ENCODE results near the gene MYH11. TPM values are rescaled to one million over a fixed set of nuclear protein-coding genes. Genes with fewer than 3 reads are reported as not detected.
"Not testable (repeated sequence)": the region's sequence is repeated elsewhere in the genome, so short reads cannot be mapped to it uniquely, and the experiment has no call there.

The MYH11 gene
- total and polyA plus RNA-seq, 8 donors = 47.3 to 208 (median 124) TPM

- Histone ChIP-seq H3K4me3 (no peak overlapping the region), H3K27ac (no peak overlapping the region), H3K36me3 (peaks cover 0 to 75% of the 10 kb centered on the region in 2 donors), H3K27me3 (no peaks in the 10 kb centered on the region), H3K9me3 (no peaks in the 10 kb centered on the region), H3K4me1 (no peaks in the 10 kb centered on the region)
- intact Hi-C loops (cut with DNase I) = no loop called here
- ATAC-seq (no peak), DNase-seq (peak in 1 of 4 donors; percentile 13)
- TF ChIP-seq CTCF (IDR thresholded peaks at IDR 0.05) = no peak
These were observed 154.6 kb downstream of the MYH11 start for GRCh38 chr16:15701975-15702970.

- Histone ChIP-seq H3K4me3 (no peak overlapping the region), H3K27ac (no peak overlapping the region), H3K4me1 (no peaks in the 10 kb centered on the region), H3K27me3 (no peaks in the 10 kb centered on the region), H3K9me3 (no peaks in the 10 kb centered on the region), H3K36me3 (peaks cover 0 to 83% of the 10 kb centered on the region in 2 donors)
- ATAC-seq (no peak), DNase-seq (no peak)
- intact Hi-C loops (cut with DNase I) = no loop called here
- no peak for TF ChIP-seq CTCF (IDR thresholded peaks at IDR 0.05)
These were observed 155.5 kb downstream of the MYH11 start for GRCh38 chr16:15701367-15701766.

GRCh38 chr16:15699819-15700218, 157.0 kb downstream of the MYH11 start:
- ATAC-seq (no peak), DNase-seq (peak in 1 of 4 donors; percentile 1)
- H3K36me3 ChIP-seq = peaks cover 0 to 87% of the 10 kb centered on the region in 2 donors
- no peak for TF ChIP-seq CTCF (IDR thresholded peaks at IDR 0.05)
- H3K9me3 ChIP-seq = no peaks in the 10 kb centered on the region
- H3K27me3 ChIP-seq = no peaks in the 10 kb centered on the region
- H3K27ac ChIP-seq = no peak overlapping the region
- no peak overlapping the region for H3K4me3 ChIP-seq
- intact Hi-C loops (cut with DNase I) = no loop called here
- no peaks in the 10 kb centered on the region for H3K4me1 ChIP-seq

GRCh38 chr16:15694499-15694898, 162.3 kb downstream of the MYH11 start:
- H3K27ac ChIP-seq = no peak overlapping the region
- ATAC-seq (no peak), DNase-seq (peak in 1 of 4 donors; percentile 9)
- no peaks in the 10 kb centered on the region for H3K4me1 ChIP-seq
- TF ChIP-seq CTCF (IDR thresholded peaks at IDR 0.05) = no peak
- no peaks in the 10 kb centered on the region for H3K27me3 ChIP-seq
- H3K9me3 ChIP-seq = no peaks in the 10 kb centered on the region
- H3K4me3 ChIP-seq = no peak overlapping the region
- peaks cover 0 to 98% of the 10 kb centered on the region in 2 donors for H3K36me3 ChIP-seq
- intact Hi-C loops (cut with DNase I) = no loop called here

GRCh38 chr16:15692508-15692907, 164.3 kb downstream of the MYH11 start:
- H3K4me3 ChIP-seq; H3K27me3 ChIP-seq; H3K4me1 ChIP-seq; H3K27ac ChIP-seq; ATAC-seq; intact Hi-C loops (cut with DNase I); H3K9me3 ChIP-seq: not testable (repeated sequence)
- peaks cover 0 to 98% of the 10 kb centered on the region in 2 donors for H3K36me3 ChIP-seq
- peak in 1 of 4 donors; percentile 2 for DNase-seq
